NT2/D1 (cell line): ENCODE measurements around the gene NUP35.

ENCODE experiments used
- SUZ12 ChIP-seq: IDR thresholded peaks from 2 replicates; pipeline ENCODE4 v1.6.1; 2011; ENCODE audit not compliant: insufficient read length, insufficient read depth; ENCODE audit errors: extremely low read depth
- YY1 ChIP-seq: IDR thresholded peaks from 2 replicates; pipeline ENCODE4 v1.6.1; 2011; ENCODE audit not compliant: insufficient read length, insufficient read depth
- ZNF274 ChIP-seq: IDR thresholded peaks from 2 replicates; pipeline ENCODE4 v1.6.1; 2011; ENCODE audit warnings: mild to moderate bottlenecking, low read depth, low read length

- TF ChIP-seq SUZ12 (no peak), ZNF274 (no peak), YY1 (no peak)
Observed at GRCh38 chr2:183149489-183149888, 25.2 kb downstream of the NUP35 start.
